HT-29 (cell line): ENCODE results near the gene NOX5. TPM values are rescaled to one million over a fixed set of nuclear protein-coding genes. Genes with fewer than 3 reads are reported as not detected.
"Not testable (repeated sequence)": the region's sequence is repeated elsewhere in the genome, so short reads cannot be mapped to it uniquely, and the experiment has no call there.

ENCODE experiments used
- DNase-seq: peaks from one replicate; pipeline ENCODE4 v3.0.0-alpha.2; 2015; ENCODE audit warnings: low spot score
- total RNA-seq: library from RNA; depleted of rRNA; stranded (reverse); fragments of >200 nt; shearing (Covaris generic); gene quantifications from 2 replicates; pipeline ENCODE4 v1.2.3, GENCODE V29; 2014; rRNA removed

Gene NOX5, protein sequence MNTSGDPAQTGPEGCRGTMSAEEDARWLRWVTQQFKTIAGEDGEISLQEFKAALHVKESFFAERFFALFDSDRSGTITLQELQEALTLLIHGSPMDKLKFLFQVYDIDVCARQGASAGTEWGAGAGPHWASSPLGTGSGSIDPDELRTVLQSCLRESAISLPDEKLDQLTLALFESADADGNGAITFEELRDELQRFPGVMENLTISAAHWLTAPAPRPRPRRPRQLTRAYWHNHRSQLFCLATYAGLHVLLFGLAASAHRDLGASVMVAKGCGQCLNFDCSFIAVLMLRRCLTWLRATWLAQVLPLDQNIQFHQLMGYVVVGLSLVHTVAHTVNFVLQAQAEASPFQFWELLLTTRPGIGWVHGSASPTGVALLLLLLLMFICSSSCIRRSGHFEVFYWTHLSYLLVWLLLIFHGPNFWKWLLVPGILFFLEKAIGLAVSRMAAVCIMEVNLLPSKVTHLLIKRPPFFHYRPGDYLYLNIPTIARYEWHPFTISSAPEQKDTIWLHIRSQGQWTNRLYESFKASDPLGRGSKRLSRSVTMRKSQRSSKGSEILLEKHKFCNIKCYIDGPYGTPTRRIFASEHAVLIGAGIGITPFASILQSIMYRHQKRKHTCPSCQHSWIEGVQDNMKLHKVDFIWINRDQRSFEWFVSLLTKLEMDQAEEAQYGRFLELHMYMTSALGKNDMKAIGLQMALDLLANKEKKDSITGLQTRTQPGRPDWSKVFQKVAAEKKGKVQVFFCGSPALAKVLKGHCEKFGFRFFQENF
- total RNA-seq = not detected in 2 replicates

DNA sequence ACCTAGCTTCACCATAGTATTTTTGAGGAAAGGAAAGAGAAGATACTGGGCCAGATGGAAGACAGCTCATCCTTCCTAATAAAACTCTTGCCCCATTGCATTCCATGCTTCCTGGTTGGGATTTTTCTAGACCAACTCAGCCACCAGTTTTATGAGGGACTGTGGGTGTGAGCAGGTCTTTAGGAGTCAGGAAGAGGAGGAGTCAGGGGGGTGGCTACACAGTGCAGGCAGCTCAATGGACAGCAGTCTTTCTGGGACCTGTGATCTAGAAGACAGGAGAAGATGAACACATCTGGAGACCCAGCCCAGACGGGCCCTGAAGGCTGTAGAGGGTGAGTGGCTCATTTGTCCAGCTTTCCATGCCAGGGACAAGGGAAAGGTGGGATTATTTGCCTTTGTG is at the start of gene NOX5:
Gene NOX5, plus strand, starts transcription at position 242 of the 400 bp plus-strand sequence. Its CDS starts 41 bp downstream, at position 283.
- DNase-seq = peak; percentile 45

GRCh38 chr15:68966996-68967395 is 47.5 kb upstream of the NOX5 start:
- no peak for DNase-seq

- no peak for DNase-seq
Observed at GRCh38 chr15:68967948-68968347, 46.5 kb upstream of the NOX5 start.

- DNase-seq = no peak
Observed at GRCh38 chr15:68969298-68969697, 45.2 kb upstream of the NOX5 start.

DNA sequence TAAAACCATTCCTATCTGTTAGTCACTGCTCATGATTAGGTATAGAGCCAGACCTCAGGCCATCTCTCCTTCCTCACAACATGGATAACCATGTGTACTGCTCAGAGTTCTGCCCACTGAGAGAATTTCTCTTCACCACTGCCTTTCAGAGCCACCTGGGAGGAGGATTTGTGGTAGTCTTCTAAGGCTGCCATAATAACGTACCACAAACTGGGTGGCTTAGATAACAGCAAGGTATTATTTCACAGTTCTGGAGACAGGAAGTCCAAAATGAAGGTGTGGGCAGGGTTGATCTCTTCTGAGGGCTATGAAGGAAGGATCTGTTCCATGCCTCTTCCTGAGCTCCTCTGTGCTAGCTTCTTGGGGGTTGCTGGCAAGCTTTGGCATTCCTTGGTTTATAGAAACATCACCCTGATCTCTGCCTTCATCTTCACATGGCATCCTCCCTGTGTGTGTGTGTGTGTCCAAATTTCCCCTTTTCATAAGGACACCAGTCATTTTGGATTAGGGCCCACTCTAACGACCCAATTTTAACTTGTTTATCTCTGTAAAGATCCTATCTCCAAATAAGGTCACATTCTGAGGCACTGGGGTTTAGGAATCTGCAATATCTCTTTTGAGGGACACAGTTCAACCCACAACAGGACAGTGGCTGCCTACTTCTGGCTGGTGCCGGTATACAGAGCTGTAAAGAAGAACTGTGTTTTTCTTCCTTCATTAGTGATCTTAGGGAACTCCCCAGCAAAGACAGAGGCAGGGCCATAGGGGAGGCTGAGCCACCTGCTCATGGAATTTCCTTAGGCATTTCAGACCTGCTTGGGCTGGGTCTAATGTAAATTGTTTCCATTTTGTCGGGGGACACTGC is 42.1 kb upstream of the NOX5 start:
- no peak for DNase-seq

DNA sequence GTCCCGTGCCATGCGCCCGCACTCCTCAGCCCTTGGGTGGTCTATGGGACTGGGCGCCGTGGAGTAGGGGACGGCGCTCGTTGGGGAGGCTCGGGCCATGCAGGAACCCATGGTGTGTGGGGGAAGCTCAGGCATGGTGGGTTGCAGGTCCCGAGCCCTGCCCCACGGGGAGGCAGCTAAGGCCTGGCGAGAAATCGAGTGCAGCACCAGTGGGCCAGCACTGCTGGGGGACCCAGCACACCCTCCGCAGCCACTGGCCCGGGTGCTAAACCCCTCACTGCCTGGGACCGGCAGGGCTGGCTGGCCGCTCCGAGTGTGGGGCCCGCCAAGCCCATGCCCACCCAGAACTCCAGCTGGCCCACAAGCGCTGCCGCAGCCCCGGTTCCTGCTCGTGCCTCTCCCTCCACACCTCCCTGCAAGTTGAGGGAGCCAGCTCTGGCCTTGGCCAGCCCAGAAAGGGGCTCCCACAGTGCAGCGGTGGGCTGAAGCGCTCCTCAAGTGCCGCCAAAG is 38.8 kb upstream of the NOX5 start:
- not testable (repeated sequence) for DNase-seq

- not testable (repeated sequence) for DNase-seq
Observed at GRCh38 chr15:68977426-68977825, 37.1 kb upstream of the NOX5 start.

- DNase-seq = no peak
Observed at GRCh38 chr15:68979006-68979405, 35.5 kb upstream of the NOX5 start.

DNA sequence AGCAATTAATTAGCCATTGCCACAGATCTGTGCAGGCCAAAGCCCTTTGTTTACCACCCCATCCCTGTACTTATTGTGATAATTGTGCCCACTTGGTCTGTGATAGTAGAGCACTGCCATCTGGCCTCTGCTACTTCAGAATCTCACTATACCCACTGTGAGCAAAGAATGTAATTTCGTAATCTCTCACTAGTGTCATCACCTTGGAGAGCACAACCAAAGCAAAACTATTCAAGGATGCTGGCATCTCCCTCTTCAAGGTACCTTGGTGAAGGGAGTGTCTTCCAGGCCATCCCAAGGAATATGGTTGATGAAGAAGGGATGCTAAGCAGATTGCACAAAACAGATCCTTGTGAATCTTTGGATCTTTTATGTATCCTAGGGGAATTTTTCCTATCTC is 34.7 kb upstream of the NOX5 start:
- no peak for DNase-seq

DNA sequence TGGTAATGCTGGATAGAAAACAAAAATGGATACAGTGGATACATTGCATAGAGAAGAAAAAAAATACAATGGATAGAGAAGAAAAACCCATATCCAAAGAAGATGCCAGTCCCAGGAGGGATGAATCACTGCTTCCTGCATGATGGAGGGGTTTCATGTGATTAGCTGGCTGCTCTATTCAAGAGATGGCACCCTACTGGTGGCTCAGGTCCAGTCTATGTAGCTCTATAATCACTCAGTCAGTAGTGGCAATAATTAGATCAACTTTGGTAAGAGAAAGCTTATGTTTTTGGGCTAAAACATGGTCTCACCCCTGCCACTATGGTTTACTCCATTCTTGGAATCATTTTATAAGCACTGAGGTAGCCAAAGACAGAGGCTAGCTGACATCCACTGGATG is 33.7 kb upstream of the NOX5 start:
- DNase-seq = no peak

DNA sequence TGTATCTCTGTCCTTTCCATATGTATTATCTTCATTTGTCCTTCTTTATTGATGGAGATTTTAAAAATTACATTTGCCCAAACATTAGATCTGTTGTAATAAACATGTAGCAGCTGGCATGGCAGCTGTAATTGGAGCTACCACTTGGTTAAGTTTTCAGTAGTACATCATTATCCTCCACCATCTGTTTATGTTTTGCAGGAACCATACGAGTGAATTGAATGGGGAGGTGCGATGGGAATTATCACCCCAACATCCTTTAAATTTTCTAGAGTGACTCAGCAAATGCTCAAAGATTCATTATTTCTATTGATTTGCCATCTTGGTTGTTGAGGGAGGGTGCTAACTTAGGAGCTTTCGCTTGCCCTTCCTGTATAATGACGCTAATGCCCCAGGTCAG is 32.6 kb upstream of the NOX5 start:
- DNase-seq = no peak

DNA sequence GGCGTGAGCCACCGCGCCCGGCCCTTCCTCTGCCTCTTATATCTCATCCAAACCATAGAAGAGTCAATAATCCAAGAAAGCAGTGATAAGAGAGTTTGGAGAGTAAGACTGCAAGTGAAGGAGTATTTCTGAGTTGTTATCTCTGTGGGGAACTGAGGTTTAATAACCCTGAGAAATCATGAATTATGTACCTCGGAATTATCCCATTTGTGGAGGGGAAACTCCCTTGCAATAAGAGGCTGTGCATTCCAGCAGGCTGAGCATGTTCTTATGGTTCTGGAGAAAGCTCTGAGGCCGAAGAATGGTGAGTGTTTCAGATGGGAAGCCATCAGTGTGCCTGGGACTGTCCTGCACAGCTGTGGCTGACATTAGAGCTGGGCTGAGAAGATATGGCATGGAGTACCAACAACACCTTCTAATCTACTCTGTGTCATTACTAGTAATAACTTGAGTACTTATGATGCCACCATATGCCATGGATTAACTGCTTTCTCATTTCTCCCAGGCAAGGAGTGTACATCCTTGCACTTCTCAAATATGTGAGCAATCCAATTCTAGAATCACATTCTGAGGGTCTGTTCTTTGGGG is 31.4 kb upstream of the NOX5 start:
- no peak for DNase-seq

GRCh38 chr15:68983961-68984481 is 30.5 kb upstream of the NOX5 start:
- DNase-seq = no peak

- DNase-seq = no peak
Observed at GRCh38 chr15:68984586-68984985, 29.9 kb upstream of the NOX5 start.

DNA sequence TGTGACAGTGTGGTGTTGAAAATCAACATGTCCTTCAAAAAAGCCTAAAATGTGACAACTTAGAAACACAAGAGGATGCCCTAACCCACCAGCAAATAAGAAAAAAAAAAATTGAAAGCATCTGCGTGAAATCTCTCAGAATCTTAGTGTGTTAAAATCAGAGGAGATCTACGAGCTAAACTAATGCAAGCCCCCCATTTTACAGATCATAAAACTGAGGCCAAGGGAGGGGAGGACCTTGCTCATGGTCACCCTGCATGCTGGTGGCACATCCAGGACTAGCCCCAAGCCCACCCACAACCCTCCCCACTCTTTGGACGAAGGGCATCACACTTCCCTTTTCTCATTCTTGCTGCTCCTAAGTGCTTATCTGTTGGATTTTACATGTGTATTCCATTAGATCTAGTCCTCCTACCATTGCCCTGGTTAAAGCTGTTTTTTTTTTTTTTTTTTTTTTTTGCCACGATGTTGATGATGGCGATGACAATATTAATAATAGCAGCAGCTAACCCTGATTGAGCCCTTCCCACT is 29.1 kb upstream of the NOX5 start:
- DNase-seq = no peak

DNA sequence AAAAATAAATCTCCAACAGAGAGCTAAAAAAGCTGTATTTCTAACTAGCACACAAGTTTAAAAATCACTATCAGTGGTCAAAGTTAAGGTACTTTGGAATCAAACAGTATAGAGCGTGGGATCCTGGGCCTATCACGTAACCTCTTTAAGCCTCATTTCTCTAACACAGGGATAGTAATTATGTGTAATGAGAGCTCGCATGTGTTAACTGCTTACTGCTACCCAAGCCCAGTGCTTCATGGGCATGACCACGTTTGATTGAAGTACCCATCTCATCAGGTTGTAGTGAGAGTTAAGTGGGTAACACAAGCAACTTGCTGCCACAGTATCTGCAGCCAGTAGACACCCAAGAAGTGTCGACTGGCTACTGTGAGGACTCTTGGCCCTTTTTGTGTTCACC is 28.2 kb upstream of the NOX5 start:
- DNase-seq = no peak

DNA sequence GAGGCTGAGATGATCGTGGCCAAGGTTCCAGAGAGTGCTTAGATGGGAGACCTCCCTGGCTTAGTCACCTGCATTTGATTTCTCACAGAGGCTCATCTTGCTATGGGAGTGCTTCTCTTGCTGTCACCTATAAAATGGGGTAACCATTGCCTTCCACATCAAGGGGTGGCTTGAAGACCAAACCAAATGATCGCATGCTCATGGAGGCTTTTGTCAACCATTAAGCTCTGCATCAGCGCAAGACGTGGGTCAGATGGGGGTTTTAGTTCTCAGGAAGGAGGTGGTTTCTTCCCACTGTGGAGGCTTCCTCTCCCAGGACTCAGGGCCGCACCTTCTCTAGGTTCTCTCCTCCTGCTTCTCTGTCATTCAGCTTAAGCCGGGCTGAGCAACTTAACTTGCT is 27.4 kb upstream of the NOX5 start:
- no peak for DNase-seq

- no peak for DNase-seq
Observed at GRCh38 chr15:68987676-68988075, 26.8 kb upstream of the NOX5 start.

DNA sequence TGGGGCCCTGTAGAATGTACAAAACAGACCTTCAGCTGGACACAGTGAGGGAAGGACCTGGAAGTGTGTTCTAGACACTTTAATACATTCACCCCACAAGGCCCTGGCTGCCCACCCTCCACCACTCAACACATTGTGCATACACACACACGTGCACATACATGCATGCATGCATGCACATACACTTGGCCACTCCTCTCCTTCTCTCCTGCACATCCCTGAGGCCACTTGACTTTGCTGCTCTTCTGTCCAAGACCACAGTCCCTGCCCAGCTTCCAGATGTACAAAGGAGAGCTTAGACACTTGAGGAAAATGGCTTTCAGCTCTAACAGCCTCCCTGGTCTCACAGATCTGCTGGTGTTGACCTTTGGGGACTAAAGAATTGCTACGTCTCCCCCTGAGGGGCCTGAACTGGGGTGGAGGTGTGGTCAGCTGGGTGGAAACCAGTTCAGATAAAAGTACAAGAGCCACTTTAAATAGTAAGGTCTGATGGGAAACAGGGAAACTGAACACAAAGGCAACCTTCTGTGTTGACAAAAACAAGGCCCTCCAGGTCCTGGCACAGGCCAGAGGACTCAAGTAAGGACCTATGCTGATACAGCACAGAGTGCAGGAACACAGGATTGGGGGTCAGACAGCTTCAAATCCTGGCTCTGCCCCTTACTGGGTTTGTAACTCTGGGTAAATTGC is 24.8 kb upstream of the NOX5 start:
- DNase-seq = no peak
